HepG2 (cell line): Measurements from ENCODE around the gene HRG. TPM values are rescaled to one million over a fixed set of nuclear protein-coding genes. Genes with fewer than 3 reads are reported as not detected.

ENCODE experiments used
- ATAC-seq: fragments of 200-7000 bp; cut with Tn5 transposase; 3 replicates; pipeline ENCODE4 v1.9.1; 2020; ENCODE audit warnings: mild to moderate bottlenecking, moderate library complexity
- BruUV-seq: library from RNA; stranded (reverse); fragments of 400-500 nt; replicated peaks from 2 replicates; lab custom pipeline; 2021; lab: Mats Ljungman, UMichigan
- CTCF ChIA-PET: fragments of 300-600 bp; formaldehyde crosslinking; extraction: SDS; loops from one replicate; lab custom pipeline; 2021; ENCODE audit warnings: low total read pairs, inconsistent platforms, low intra/inter-chr PET ratio; lab: Yijun Ruan, JAX
- POLR2A ChIA-PET: fragments of 350-600 bp; sonication (Branson Sonifier 250); formaldehyde crosslinking; loops from one replicate; lab custom pipeline; 2020; ENCODE audit warnings: antibody characterized with exemption, inconsistent platforms; lab: Yijun Ruan, JAX
- DNase-seq: peaks from one replicate; pipeline ENCODE4 v3.0.0-alpha.2; 2015; ENCODE audit warnings: low spot score
- FAIRE-seq: peaks from 3 replicates; lab custom pipeline; 2011; peaks lifted over from hg19 to GRCh38; lab: Jason Lieb, UNC
- H2AFZ ChIP-seq: one replicate; pipeline ENCODE4 v1.6.1; 2011; ENCODE audit warnings: low read length, inconsistent platforms
- H3K27ac ChIP-seq: fragments of 300-600 bp; 3 replicates; pipeline ENCODE4 v1.8.0; 2011; ENCODE audit warnings: mixed run types, mild to moderate bottlenecking, mixed read lengths, low read length, inconsistent platforms; ENCODE audit not compliant: insufficient read depth; ENCODE audit errors: extremely low read length
- H3K27me3 ChIP-seq, 2 experiments: fragments of 200-600 bp in 1 of 2; 2 replicates in 1 of 2; 3 replicates in 1 of 2; pipeline versions ENCODE4 v1.6.0 to v1.8.0; 2011; ENCODE audit warnings: low read length in 2 of 2, mild to moderate bottlenecking in 2 of 2, moderate library complexity in 2 of 2, inconsistent platforms in 1 of 2; ENCODE audit not compliant: insufficient read depth in 2 of 2, control insufficient read depth in 1 of 2
- H3K36me3 ChIP-seq, 2 experiments: fragments of 200-600 bp in 1 of 2; replicated peaks in 1 of 2; 2 replicates in 1 of 2; 3 replicates in 1 of 2; pipeline versions ENCODE4 v1.5.1 to v1.8.0; 2011; ENCODE audit warnings: low read length in 2 of 2, inconsistent platforms in 1 of 2; ENCODE audit not compliant: insufficient read depth in 2 of 2, control insufficient read depth in 1 of 2
- H3K4me1 ChIP-seq: 2 replicates; pipeline ENCODE4 v1.5.1; 2012; ENCODE audit warnings: low read length, inconsistent platforms; ENCODE audit not compliant: insufficient read depth
- H3K4me2 ChIP-seq: 2 replicates; pipeline ENCODE4 v1.6.0; 2011; ENCODE audit warnings: low read depth, low read length, inconsistent platforms
- H3K4me3 ChIP-seq, 3 experiments: fragments of 200-600 bp in 1 of 3; sonication (generic), shearing (Covaris generic) in 1 of 3; replicated peaks in 1 of 3; 2 replicates each; pipeline ENCODE4 v1.5.1; 2011 to 2016; ENCODE audit warnings: low read length in 3 of 3, inconsistent platforms in 2 of 3, low read depth in 2 of 3, mild to moderate bottlenecking in 2 of 3, control low read depth in 1 of 3, mixed read lengths in 1 of 3; ENCODE audit not compliant: insufficient read depth in 1 of 3
- H3K79me2 ChIP-seq: one replicate; pipeline ENCODE4 v1.6.1; 2011; ENCODE audit warnings: low read length, inconsistent platforms; ENCODE audit not compliant: insufficient read depth
- H3K9ac ChIP-seq: 2 replicates; pipeline ENCODE4 v1.6.0; 2011; ENCODE audit warnings: mild to moderate bottlenecking, low read depth, low read length, inconsistent platforms; ENCODE audit not compliant: insufficient read depth
- H3K9me3 ChIP-seq: 2 replicates; pipeline ENCODE4 v1.5.1; 2012; ENCODE audit warnings: mild to moderate bottlenecking, low read length
- H4K20me1 ChIP-seq: 2 replicates; pipeline ENCODE4 v1.6.0; 2011; ENCODE audit warnings: inconsistent platforms, mild to moderate bottlenecking, low read length, moderate library complexity; ENCODE audit not compliant: insufficient read depth
- CAMTA2 ChIP-seq: sonication (generic); formaldehyde crosslinking; IDR thresholded peaks from 2 replicates; pipeline ENCODE4 v1.4.0; 2020; ENCODE audit warnings: mild to moderate bottlenecking, missing genetic modification reagents, borderline replicate concordance
- CENPX ChIP-seq: sonication (generic); formaldehyde crosslinking; IDR thresholded peaks from 2 replicates; pipeline ENCODE4 v1.9.0; 2021; ENCODE audit warnings: mild to moderate bottlenecking, missing genetic modification reagents, moderate library complexity
- ERF ChIP-seq: IDR thresholded peaks from 2 replicates; pipeline ENCODE4 v1.6.1; 2018; ENCODE audit warnings: missing biosample characterization, missing genetic modification reagents
- HOXA5 ChIP-seq: sonication (generic); formaldehyde crosslinking; IDR thresholded peaks from 2 replicates; pipeline ENCODE4 v1.4.0; 2020; ENCODE audit warnings: missing genetic modification reagents
- NR1H2 ChIP-seq: sonication (generic); formaldehyde crosslinking; IDR thresholded peaks from 2 replicates; pipeline ENCODE4 v1.8.1; 2022; ENCODE audit warnings: low read depth, missing genetic modification reagents, borderline replicate concordance
- RXRA ChIP-seq: sonication (generic); formaldehyde crosslinking; IDR thresholded peaks from 2 replicates; pipeline ENCODE4 v1.5.1; 2020; ENCODE audit warnings: missing genetic modification reagents
- SOX6 ChIP-seq, 2 experiments: fragments of 450-650 bp in 1 of 2; sonication (generic) in 1 of 2; formaldehyde crosslinking in 1 of 2; IDR thresholded peaks; 2 replicates each; pipeline versions ENCODE4 v1.4.0 to v1.6.1; 2017 to 2020; ENCODE audit warnings: antibody characterized with exemption in 1 of 2, mild to moderate bottlenecking in 1 of 2, missing genetic modification reagents in 1 of 2
- ZFP36L1 ChIP-seq: sonication (generic); formaldehyde crosslinking; IDR thresholded peaks from 2 replicates; pipeline ENCODE4 v1.8.0; 2022; ENCODE audit warnings: mild to moderate bottlenecking, missing genetic modification reagents, moderate library complexity
- ZIK1 ChIP-seq: sonication (generic); formaldehyde crosslinking; IDR thresholded peaks from 2 replicates; pipeline ENCODE4 v1.5.0; 2020; ENCODE audit warnings: mild to moderate bottlenecking, low read depth, missing genetic modification reagents, borderline replicate concordance
- ZNF333 ChIP-seq: sonication (generic); formaldehyde crosslinking; IDR thresholded peaks from 2 replicates; pipeline ENCODE4 v1.4.0; 2020; ENCODE audit warnings: mild to moderate bottlenecking, missing genetic modification reagents, borderline replicate concordance
- ZNF556 ChIP-seq: sonication (generic); formaldehyde crosslinking; IDR thresholded peaks from 2 replicates; pipeline ENCODE4 v1.4.0; 2020; ENCODE audit warnings: mild to moderate bottlenecking, missing genetic modification reagents, borderline replicate concordance
- ZNF737 ChIP-seq: sonication (generic); formaldehyde crosslinking; IDR thresholded peaks from 2 replicates; pipeline ENCODE4 v1.5.0; 2020; ENCODE audit warnings: missing genetic modification reagents, mild to moderate bottlenecking, borderline replicate concordance
- ZSCAN12 ChIP-seq: sonication (generic); formaldehyde crosslinking; IDR thresholded peaks from 2 replicates; pipeline ENCODE4 v1.9.0; 2021; ENCODE audit warnings: mild to moderate bottlenecking, missing genetic modification reagents
- WGBS: methylation state at CpG from one replicate; pipeline ENCODE4 v1.1.6; 2017; ENCODE audit warnings: low lambda C conversion rate; 5-methylcytosine and 5-hydroxymethylcytosine counted together
- in situ Hi-C: cut with HindIII; loops from 2 replicates; pipeline ENCODE4 v1.10.0; 2017; ENCODE audit warnings: low pct_unique_long_range_greater_than_20kb; ENCODE audit not compliant: extremely low pct_ligation_motif_present
- intact Hi-C: fragments of 100-400 bp; cut with micrococcal nuclease; formaldehyde crosslinking; loops from one replicate; pipeline ENCODE4 v1.10.0; 2022; ENCODE audit not compliant: unreplicated experiment
- polyA plus RNA-seq, 8 experiments: library from polyadenylated mRNA; depleted of rRNA in 3 of 8; stranded (reverse) in 7 of 8; unstranded in 1 of 8; fragments of >200 nt; fragmentation: Illumina TruSeq in 4 of 8; extraction: Trizol in 4 of 8; gene quantifications; 2 replicates each; pipeline versions ENCODE4 v1.2.1 to v1.2.3, GENCODE V29; 2011 to 2016; ENCODE audit warnings: low read depth in 4 of 8, missing spikeins in 1 of 8, mixed read lengths in 1 of 8; ENCODE audit not compliant: insufficient read depth in 1 of 8
- total RNA-seq, 5 experiments: library from RNA; depleted of rRNA; stranded (reverse); fragments of >200 nt; fragmentation: Illumina TruSeq; extraction: Trizol; gene quantifications; 2 replicates each; pipeline ENCODE4 v1.2.3, GENCODE V29; 2016; ENCODE audit warnings: low read depth in 1 of 5
- TF ChIP-seq, protein P1 (sequence below): sonication (generic); formaldehyde crosslinking; IDR thresholded peaks from 2 replicates; pipeline ENCODE4 v1.4.0; 2020; ENCODE audit warnings: missing genetic modification reagents
- TF ChIP-seq, protein P2 (sequence below): conservative IDR thresholded peaks from 2 replicates; pipeline ENCODE4 v1.6.1; 2018; ENCODE audit warnings: missing genetic modification reagents
- TF ChIP-seq, protein P3 (sequence below): IDR thresholded peaks from 2 replicates; pipeline ENCODE4 v1.6.1; 2016

Gene HRG
- total and polyA plus RNA-seq, 2 of the 13 experiments (the other 11 are each of a cell fraction or from before 2014, with no cell fraction given), result 0.09 to 0.11 TPM

DNA sequence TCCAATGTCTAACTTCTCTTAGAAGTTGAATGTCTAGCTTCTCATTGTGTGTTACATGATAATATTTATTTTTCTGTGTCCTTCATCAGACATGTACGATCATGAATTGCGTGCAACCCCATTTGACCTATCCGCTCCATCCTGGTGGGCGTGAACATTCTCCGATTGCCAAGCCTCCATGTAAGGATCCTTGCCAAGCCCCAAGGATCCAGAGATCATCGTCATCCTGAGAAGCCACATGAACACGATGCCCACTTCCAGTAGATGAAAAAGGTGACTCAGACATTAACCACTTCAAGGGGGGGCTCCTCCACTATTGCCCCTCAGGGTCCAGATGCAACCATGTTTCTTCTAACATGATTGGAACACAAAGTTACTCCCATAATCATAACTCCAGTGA lies 25.9 kb downstream of the HRG start (continued):
- TF ChIP-seq, protein P1, sequence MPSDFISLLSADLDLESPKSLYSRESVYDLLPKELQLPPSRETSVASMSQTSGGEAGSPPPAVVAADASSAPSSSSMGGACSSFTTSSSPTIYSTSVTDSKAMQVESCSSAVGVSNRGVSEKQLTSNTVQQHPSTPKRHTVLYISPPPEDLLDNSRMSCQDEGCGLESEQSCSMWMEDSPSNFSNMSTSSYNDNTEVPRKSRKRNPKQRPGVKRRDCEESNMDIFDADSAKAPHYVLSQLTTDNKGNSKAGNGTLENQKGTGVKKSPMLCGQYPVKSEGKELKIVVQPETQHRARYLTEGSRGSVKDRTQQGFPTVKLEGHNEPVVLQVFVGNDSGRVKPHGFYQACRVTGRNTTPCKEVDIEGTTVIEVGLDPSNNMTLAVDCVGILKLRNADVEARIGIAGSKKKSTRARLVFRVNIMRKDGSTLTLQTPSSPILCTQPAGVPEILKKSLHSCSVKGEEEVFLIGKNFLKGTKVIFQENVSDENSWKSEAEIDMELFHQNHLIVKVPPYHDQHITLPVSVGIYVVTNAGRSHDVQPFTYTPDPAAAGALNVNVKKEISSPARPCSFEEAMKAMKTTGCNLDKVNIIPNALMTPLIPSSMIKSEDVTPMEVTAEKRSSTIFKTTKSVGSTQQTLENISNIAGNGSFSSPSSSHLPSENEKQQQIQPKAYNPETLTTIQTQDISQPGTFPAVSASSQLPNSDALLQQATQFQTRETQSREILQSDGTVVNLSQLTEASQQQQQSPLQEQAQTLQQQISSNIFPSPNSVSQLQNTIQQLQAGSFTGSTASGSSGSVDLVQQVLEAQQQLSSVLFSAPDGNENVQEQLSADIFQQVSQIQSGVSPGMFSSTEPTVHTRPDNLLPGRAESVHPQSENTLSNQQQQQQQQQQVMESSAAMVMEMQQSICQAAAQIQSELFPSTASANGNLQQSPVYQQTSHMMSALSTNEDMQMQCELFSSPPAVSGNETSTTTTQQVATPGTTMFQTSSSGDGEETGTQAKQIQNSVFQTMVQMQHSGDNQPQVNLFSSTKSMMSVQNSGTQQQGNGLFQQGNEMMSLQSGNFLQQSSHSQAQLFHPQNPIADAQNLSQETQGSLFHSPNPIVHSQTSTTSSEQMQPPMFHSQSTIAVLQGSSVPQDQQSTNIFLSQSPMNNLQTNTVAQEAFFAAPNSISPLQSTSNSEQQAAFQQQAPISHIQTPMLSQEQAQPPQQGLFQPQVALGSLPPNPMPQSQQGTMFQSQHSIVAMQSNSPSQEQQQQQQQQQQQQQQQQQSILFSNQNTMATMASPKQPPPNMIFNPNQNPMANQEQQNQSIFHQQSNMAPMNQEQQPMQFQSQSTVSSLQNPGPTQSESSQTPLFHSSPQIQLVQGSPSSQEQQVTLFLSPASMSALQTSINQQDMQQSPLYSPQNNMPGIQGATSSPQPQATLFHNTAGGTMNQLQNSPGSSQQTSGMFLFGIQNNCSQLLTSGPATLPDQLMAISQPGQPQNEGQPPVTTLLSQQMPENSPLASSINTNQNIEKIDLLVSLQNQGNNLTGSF, result no peak
- no peak for TF ChIP-seq ZNF333 (CRISPR knock-in tag)
- TF ChIP-seq NR1H2 (CRISPR knock-in tag), result no peak
- TF ChIP-seq ZNF737 (CRISPR knock-in tag), result no peak

DNA sequence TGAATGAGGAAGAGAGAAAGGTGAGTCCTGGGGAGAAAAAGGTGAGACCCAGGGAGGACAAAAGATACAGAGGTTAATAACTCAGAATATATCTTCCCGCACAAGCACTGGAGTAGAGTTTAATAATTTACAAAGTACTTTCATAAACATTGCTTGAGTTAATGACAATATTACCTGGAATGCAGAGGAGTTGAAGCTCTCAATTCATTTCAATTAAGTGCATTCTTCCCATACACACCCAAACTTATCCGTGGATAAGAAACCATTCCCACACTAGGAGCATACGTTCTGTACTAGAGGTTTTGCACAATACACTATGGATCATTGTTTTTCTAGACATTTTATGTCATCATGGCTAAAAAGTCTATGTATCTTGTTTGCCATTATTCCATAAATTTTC lies 28.0 kb downstream of the HRG start:
- no peak overlapping the region for H3K27ac ChIP-seq
- no peak for DNase-seq
- H4K20me1 ChIP-seq, result no peaks in the 10 kb centered on the region
- ChIA-PET CTCF (no interaction called here), POLR2A (no interaction called here)
- no peaks in the 10 kb centered on the region for H3K79me2 ChIP-seq
- 5% methylated on average over 3 of the region's 3 CpGs for WGBS
- no peak overlapping the region for H3K4me3 ChIP-seq
- no peaks in the 10 kb centered on the region for H3K9me3 ChIP-seq
- no peak for FAIRE-seq
- no TSS peak for BruUV-seq
- no peak for ATAC-seq
- no peaks in the 10 kb centered on the region for H3K4me1 ChIP-seq
- in situ Hi-C loops (no loop called here), intact Hi-C loops (no loop called here)
- no peak overlapping the region for H2AFZ ChIP-seq
- H3K27me3 ChIP-seq, result peaks cover 0 to 6% of the 10 kb centered on the region in 2 experiments; a peak in 4 of 5 replicates
- no peak overlapping the region for H3K9ac ChIP-seq
- H3K4me2 ChIP-seq, result no peak overlapping the region
- H3K36me3 ChIP-seq, result no peaks in the 10 kb centered on the region
- TF ChIP-seq, protein P2, sequence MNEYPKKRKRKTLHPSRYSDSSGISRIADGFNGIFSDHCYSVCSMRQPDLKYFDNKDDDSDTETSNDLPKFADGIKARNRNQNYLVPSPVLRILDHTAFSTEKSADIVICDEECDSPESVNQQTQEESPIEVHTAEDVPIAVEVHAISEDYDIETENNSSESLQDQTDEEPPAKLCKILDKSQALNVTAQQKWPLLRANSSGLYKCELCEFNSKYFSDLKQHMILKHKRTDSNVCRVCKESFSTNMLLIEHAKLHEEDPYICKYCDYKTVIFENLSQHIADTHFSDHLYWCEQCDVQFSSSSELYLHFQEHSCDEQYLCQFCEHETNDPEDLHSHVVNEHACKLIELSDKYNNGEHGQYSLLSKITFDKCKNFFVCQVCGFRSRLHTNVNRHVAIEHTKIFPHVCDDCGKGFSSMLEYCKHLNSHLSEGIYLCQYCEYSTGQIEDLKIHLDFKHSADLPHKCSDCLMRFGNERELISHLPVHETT (CRISPR knock-in tag), result no peak
- no peak for TF ChIP-seq ZSCAN12 (CRISPR knock-in tag)
- no peak for TF ChIP-seq ZNF556 (CRISPR knock-in tag)
- no peak for TF ChIP-seq CENPX (CRISPR knock-in tag)
- no peak for TF ChIP-seq ZFP36L1 (CRISPR knock-in tag)
- no peak for TF ChIP-seq HOXA5 (CRISPR knock-in tag)
- TF ChIP-seq, protein P3, sequence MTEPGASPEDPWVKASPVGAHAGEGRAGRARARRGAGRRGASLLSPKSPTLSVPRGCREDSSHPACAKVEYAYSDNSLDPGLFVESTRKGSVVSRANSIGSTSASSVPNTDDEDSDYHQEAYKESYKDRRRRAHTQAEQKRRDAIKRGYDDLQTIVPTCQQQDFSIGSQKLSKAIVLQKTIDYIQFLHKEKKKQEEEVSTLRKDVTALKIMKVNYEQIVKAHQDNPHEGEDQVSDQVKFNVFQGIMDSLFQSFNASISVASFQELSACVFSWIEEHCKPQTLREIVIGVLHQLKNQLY (CRISPR knock-in tag), result no peak
- no peak for TF ChIP-seq SOX6 (IDR thresholded peaks at IDR 0.05)
- no peak for TF ChIP-seq SOX6 (CRISPR knock-in tag; IDR thresholded peaks at IDR 0.05)
- TF ChIP-seq ZIK1 (CRISPR knock-in tag), result no peak
- TF ChIP-seq CAMTA2 (CRISPR knock-in tag), result no peak
- no peak for TF ChIP-seq RXRA (CRISPR knock-in tag)
- no peak for TF ChIP-seq ERF
